H9 (cell line): ENCODE data around the gene RNF181. TPM values are rescaled to one million over a fixed set of nuclear protein-coding genes. Genes with fewer than 3 reads are reported as not detected.

Experiments used
- DNase-seq: peaks from one replicate; pipeline ENCODE4 v3.0.0-alpha.2; 2017
- H2AFZ ChIP-seq: one replicate; pipeline ENCODE4 v1.6.1; 2013; ENCODE audit warnings: mild to moderate bottlenecking, low read length, control low read depth, moderate library complexity
- H2AK5ac ChIP-seq: 2 replicates; pipeline ENCODE4 v1.6.1; 2013; ENCODE audit warnings: low read length, control low read depth, mixed read lengths; ENCODE audit not compliant: insufficient read length
- H2BK120ac ChIP-seq: one replicate; pipeline ENCODE4 v1.6.1; 2013; ENCODE audit warnings: low read depth, mild to moderate bottlenecking, low read length, control low read depth, inconsistent platforms; ENCODE audit not compliant: poor library complexity, severe bottlenecking
- H2BK12ac ChIP-seq: 2 replicates; pipeline ENCODE4 v1.6.1; 2013; ENCODE audit warnings: low read length, control low read depth, mixed read lengths, low read depth; ENCODE audit not compliant: insufficient read length
- H2BK15ac ChIP-seq: 2 replicates; pipeline ENCODE4 v1.6.1; 2013; ENCODE audit warnings: low read depth, low read length, control low read depth
- H2BK20ac ChIP-seq: one replicate; pipeline ENCODE4 v1.6.1; 2013; ENCODE audit warnings: low read depth, mild to moderate bottlenecking, low read length, control low read depth, inconsistent platforms; ENCODE audit not compliant: poor library complexity, severe bottlenecking
- H2BK5ac ChIP-seq: 2 replicates; pipeline ENCODE4 v1.6.1; 2013; ENCODE audit warnings: low read length, control low read depth, mixed read lengths; ENCODE audit not compliant: insufficient read length
- H3K14ac ChIP-seq: 2 replicates; pipeline ENCODE4 v1.6.1; 2013; ENCODE audit warnings: low read length, control low read depth; ENCODE audit not compliant: insufficient read depth
- H3K18ac ChIP-seq: 2 replicates; pipeline ENCODE4 v1.6.1; 2013; ENCODE audit warnings: low read depth, mild to moderate bottlenecking, mixed read lengths, low read length, control low read depth; ENCODE audit not compliant: insufficient read length
- H3K23ac ChIP-seq: 2 replicates; pipeline ENCODE4 v1.6.1; 2013; ENCODE audit warnings: low read length, control low read depth, mixed read lengths, low read depth; ENCODE audit not compliant: insufficient read length
- H3K23me2 ChIP-seq: 2 replicates; pipeline ENCODE4 v1.6.1; 2013; ENCODE audit warnings: low read depth, mild to moderate bottlenecking, mixed read lengths, low read length, control low read depth; ENCODE audit not compliant: insufficient read length, poor library complexity, severe bottlenecking
- H3K27ac ChIP-seq: 2 replicates; pipeline ENCODE4 v1.5.1; 2013; ENCODE audit warnings: low read length, control low read depth, mixed read lengths, low read depth; ENCODE audit not compliant: insufficient read length
- H3K27me3 ChIP-seq: 2 replicates; pipeline ENCODE4 v1.6.1; 2013; ENCODE audit warnings: low read length, control low read depth, inconsistent platforms; ENCODE audit not compliant: insufficient read depth
- H3K4ac ChIP-seq: 2 replicates; pipeline ENCODE4 v1.6.1; 2013; ENCODE audit warnings: low read depth, mild to moderate bottlenecking, control low read depth, inconsistent platforms, low read length, moderate library complexity
- H3K4me1 ChIP-seq: 2 replicates; pipeline ENCODE4 v1.6.1; 2013; ENCODE audit warnings: low read length, control low read depth, inconsistent platforms; ENCODE audit not compliant: insufficient read depth
- H3K4me2 ChIP-seq: 2 replicates; pipeline ENCODE4 v1.6.1; 2013; ENCODE audit warnings: low read length, control low read depth, mixed read lengths; ENCODE audit not compliant: insufficient read length, insufficient read depth
- H3K56ac ChIP-seq: 2 replicates; pipeline ENCODE4 v1.6.1; 2013; ENCODE audit warnings: low read depth, mild to moderate bottlenecking, mixed read lengths, low read length, control low read depth; ENCODE audit not compliant: insufficient read length
- H3K79me1 ChIP-seq: 2 replicates; pipeline ENCODE4 v1.6.1; 2013; ENCODE audit warnings: low read depth, mild to moderate bottlenecking, moderate library complexity, low read length, control low read depth, inconsistent platforms; ENCODE audit not compliant: insufficient read depth, poor library complexity, severe bottlenecking
- H3K79me2 ChIP-seq: 2 replicates; pipeline ENCODE4 v1.6.1; 2013; ENCODE audit warnings: low read length, control low read depth, inconsistent platforms; ENCODE audit not compliant: insufficient read depth
- H3K9ac ChIP-seq: 2 replicates; pipeline ENCODE4 v1.6.1; 2013; ENCODE audit warnings: low read length, control low read depth, mixed read lengths; ENCODE audit not compliant: insufficient read length; ENCODE audit errors: extremely low read depth
- H3K9me3 ChIP-seq: one replicate; pipeline ENCODE4 v1.6.1; 2013; ENCODE audit warnings: low read depth, low read length, inconsistent platforms; ENCODE audit not compliant: control insufficient read depth
- H3T11ph ChIP-seq: one replicate; pipeline ENCODE4 v1.6.1; 2013; ENCODE audit warnings: mild to moderate bottlenecking, low read length, control low read depth, inconsistent platforms
- H4K20me1 ChIP-seq: one replicate; pipeline ENCODE4 v1.6.1; 2013; ENCODE audit not compliant: control insufficient read depth, insufficient read length, insufficient read depth
- H4K5ac ChIP-seq: 2 replicates; pipeline ENCODE4 v1.6.1; 2013; ENCODE audit warnings: low read depth, mild to moderate bottlenecking, mixed read lengths, low read length, control low read depth; ENCODE audit not compliant: insufficient read length
- H4K8ac ChIP-seq: replicated peaks from 2 replicates; pipeline ENCODE4 v1.6.1; 2013; ENCODE audit warnings: low read length, control low read depth, mixed read lengths, low read depth; ENCODE audit not compliant: insufficient read length
- H4K91ac ChIP-seq: 2 replicates; pipeline ENCODE4 v1.6.1; 2013; ENCODE audit warnings: low read depth, mild to moderate bottlenecking, moderate library complexity, mixed read lengths, low read length, control low read depth; ENCODE audit not compliant: insufficient read length
- H3K27ac Mint-ChIP-seq, 3 experiments: 2 replicates in 2 of 3; 3 replicates in 1 of 3; pipeline ENCODE4 v1.8.0; 2020 to 2021; ENCODE audit warnings: mixed read lengths in 3 of 3, mild to moderate bottlenecking in 1 of 3, moderate library complexity in 1 of 3
- H3K27me3 Mint-ChIP-seq: 2 replicates; pipeline ENCODE4 v1.8.0; 2021; ENCODE audit warnings: low read depth, mild to moderate bottlenecking, moderate library complexity, mixed read lengths
- H3K36me3 Mint-ChIP-seq, 3 experiments: 2 replicates in 2 of 3; 3 replicates in 1 of 3; pipeline ENCODE4 v1.8.0; 2020 to 2021; ENCODE audit warnings: low read depth in 3 of 3, mixed read lengths in 3 of 3; ENCODE audit not compliant: insufficient read depth in 1 of 3
- H3K4me1 Mint-ChIP-seq, 2 experiments: 2 replicates each; pipeline ENCODE4 v1.8.0; 2020; ENCODE audit warnings: mixed read lengths in 2 of 2
- H3K4me3 Mint-ChIP-seq, 2 experiments: 2 replicates in 1 of 2; 3 replicates in 1 of 2; pipeline ENCODE4 v1.8.0; 2020 to 2021; ENCODE audit warnings: mild to moderate bottlenecking in 2 of 2, mixed read lengths in 2 of 2, moderate library complexity in 1 of 2
- H3K9me3 Mint-ChIP-seq, 2 experiments: 2 replicates in 1 of 2; 3 replicates in 1 of 2; pipeline ENCODE4 v1.8.0; 2020; ENCODE audit warnings: mild to moderate bottlenecking in 2 of 2, mixed read lengths in 2 of 2, moderate library complexity in 1 of 2
- CTCF ChIP-seq: fragments of 200-600 bp; sonication (generic); conservative IDR thresholded peaks from 3 replicates; pipeline ENCODE4 v1.8.0; 2021; ENCODE audit warnings: antibody characterized with exemption, mild to moderate bottlenecking
- WGBS: extraction: QIAGEN DNeasy Blood & Tissue Kit; methylation state at CpG from one replicate; pipeline ENCODE4 v1.1.7; 2013; ENCODE audit warnings: missing lambda C conversion rate, low lambda C conversion rate, mixed read lengths; ENCODE audit not compliant: insufficient read length; ENCODE audit errors: extremely low coverage; 5-methylcytosine and 5-hydroxymethylcytosine counted together
- total RNA-seq: library from RNA; stranded (reverse); gene quantifications from 2 replicates; pipeline ENCODE4 v1.2.1, GENCODE V29; 2021

Gene RNF181
- total RNA-seq, 1 experiment from 2014 or later, result 122 TPM

GRCh38 chr2:85593023-85593422, 2.5 kb upstream of the RNF181 start:
- Histone ChIP-seq H3K56ac (no peak overlapping the region), H4K91ac (no peak overlapping the region), H3T11ph (no peak overlapping the region), H3K9ac (no peak overlapping the region), H3K79me1 (no peaks in the 10 kb centered on the region), H2BK20ac (no peak overlapping the region), H3K18ac (no peak overlapping the region), H2BK120ac (no peak overlapping the region), H4K5ac (no peak overlapping the region), H4K8ac (no peak overlapping the region), H3K27me3 (no peaks in the 10 kb centered on the region), H2BK12ac (no peak overlapping the region), H3K4ac (no peak overlapping the region), H4K20me1 (no peaks in the 10 kb centered on the region), H3K27ac (no peak overlapping the region), H3K4me2 (no peak overlapping the region), H2AFZ (no peak overlapping the region), H2AK5ac (no peak overlapping the region), H2BK15ac (no peak overlapping the region), H3K23ac (no peak overlapping the region), H3K4me1 (no peaks in the 10 kb centered on the region), H2BK5ac (no peak overlapping the region), H3K23me2 (peaks cover 9% of the 10 kb centered on the region), H3K14ac (no peak overlapping the region), H3K79me2 (no peaks in the 10 kb centered on the region), H3K9me3 (no peaks in the 10 kb centered on the region)
- no peak for TF ChIP-seq CTCF
- no CpG with 5 or more reads among the region's 3 CpGs for WGBS
- Mint-ChIP-seq H3K27ac (no peak overlapping the region), H3K4me1 (peaks cover 17 to 18% of the 10 kb centered on the region in 2 experiments), H3K9me3 (no peaks in the 10 kb centered on the region), H3K27me3 (peaks cover 26% of the 10 kb centered on the region), H3K36me3 (peaks cover 0 to 15% (median 11%) of the 10 kb centered on the region in 3 experiments; a peak in 5 of 7 replicates), H3K4me3 (0 out of 5 replicates have a peak overlapping the region, but pooled peaks of 1 of the 2 experiments have one; percentile 26)
- DNase-seq, result no peak
